Breast epithelium (tissue), 3 donors: Measurements from ENCODE around the gene ZNF181.
"Not testable (repeated sequence)": the region's sequence is repeated elsewhere in the genome, so short reads cannot be mapped to it uniquely, and the experiment has no call there.

Experiments used
- POLR2A ChIP-seq: fragments of 450-650 bp; IDR thresholded peaks from one replicate; pipeline ENCODE4 v1.6.1; 2016; ENCODE audit warnings: antibody characterized with exemption, mild to moderate bottlenecking, moderate library complexity
- POLR2AphosphoS5 ChIP-seq, 3 donors: sonication (generic); formaldehyde crosslinking; IDR thresholded peaks; one replicate each; pipeline ENCODE4 v1.6.1; 2017; ENCODE audit warnings: antibody characterized with exemption in 3 of 3
- TF ChIP-seq, protein P1 (sequence below), 3 donors: fragments of 450-650 bp; IDR thresholded peaks; one replicate each; pipeline ENCODE4 v1.5.1; 2016 to 2017; ENCODE audit warnings: antibody characterized with exemption in 3 of 3, mild to moderate bottlenecking in 3 of 3, moderate library complexity in 3 of 3

DNA sequence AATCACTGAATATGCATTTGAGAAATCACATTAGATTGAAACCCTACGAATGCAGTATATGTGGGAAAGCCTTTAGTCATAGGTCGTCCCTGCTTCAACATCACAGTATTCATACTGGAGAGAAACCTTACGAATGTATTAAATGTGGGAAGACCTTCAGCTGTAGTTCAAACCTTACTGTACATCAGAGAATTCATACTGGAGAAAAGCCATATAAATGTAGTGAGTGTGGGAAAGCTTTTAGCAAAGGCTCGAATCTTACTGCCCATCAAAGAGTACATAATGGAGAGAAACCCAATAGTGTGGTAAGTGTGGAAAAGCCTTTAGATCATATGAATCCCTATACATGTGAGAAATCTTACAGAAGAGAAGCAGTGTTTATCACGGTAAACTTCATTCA is 48.8 kb upstream of the ZNF181 start:
- TF ChIP-seq, protein P1, sequence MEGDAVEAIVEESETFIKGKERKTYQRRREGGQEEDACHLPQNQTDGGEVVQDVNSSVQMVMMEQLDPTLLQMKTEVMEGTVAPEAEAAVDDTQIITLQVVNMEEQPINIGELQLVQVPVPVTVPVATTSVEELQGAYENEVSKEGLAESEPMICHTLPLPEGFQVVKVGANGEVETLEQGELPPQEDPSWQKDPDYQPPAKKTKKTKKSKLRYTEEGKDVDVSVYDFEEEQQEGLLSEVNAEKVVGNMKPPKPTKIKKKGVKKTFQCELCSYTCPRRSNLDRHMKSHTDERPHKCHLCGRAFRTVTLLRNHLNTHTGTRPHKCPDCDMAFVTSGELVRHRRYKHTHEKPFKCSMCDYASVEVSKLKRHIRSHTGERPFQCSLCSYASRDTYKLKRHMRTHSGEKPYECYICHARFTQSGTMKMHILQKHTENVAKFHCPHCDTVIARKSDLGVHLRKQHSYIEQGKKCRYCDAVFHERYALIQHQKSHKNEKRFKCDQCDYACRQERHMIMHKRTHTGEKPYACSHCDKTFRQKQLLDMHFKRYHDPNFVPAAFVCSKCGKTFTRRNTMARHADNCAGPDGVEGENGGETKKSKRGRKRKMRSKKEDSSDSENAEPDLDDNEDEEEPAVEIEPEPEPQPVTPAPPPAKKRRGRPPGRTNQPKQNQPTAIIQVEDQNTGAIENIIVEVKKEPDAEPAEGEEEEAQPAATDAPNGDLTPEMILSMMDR (IDR thresholded peaks at IDR 0.05), result not testable (repeated sequence)
- TF ChIP-seq POLR2A; POLR2AphosphoS5 (IDR thresholded peaks at IDR 0.05): not testable (repeated sequence)
